ENCODE measurements around the gene DAB1.

The DAB1 gene

DNA sequence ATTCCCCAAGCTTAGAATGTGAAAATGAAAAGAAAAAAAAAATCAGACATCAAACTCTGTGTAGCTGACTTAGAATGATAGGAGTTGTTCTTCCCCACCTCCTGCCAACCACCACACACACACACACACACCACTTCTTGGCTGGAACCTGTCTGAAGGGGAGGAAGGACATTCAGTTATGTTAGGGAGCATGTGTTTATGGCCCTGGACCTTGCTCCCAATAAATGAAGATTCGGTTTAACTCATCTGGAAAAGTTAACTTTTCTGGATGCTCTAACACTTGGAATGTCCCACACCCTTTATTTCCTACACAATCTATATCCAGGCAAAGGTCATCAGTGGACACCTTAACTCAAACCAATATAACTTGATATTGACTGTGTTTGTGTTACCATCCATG is 112.4 kb downstream of the DAB1 start:
- no peak overlapping the region for H3K4me3 ChIP-seq (ENCODE audit: insufficient read depth, low read length, poor library complexity, severe bottlenecking)
- TF ChIP-seq CTCF (IDR thresholded peaks at IDR 0.05; ENCODE audit: insufficient read depth, low read length, poor library complexity, severe bottlenecking) = no peak
- no peak for TF ChIP-seq EZH2phosphoT487 (conservative IDR thresholded peaks at IDR 0.05; ENCODE audit: low read length)
- no peaks in the 10 kb centered on the region for H3K9me2 ChIP-seq (replicated peaks; ENCODE audit: insufficient read depth, low read length)
- no peaks in the 10 kb centered on the region for H3K9me3 ChIP-seq (ENCODE audit: insufficient read depth, low read length)
- no peak overlapping the region for H2AFZ ChIP-seq (ENCODE audit: low read depth, low read length, severe bottlenecking)
- no peak overlapping the region for H3K9ac ChIP-seq (ENCODE audit: low read length)
- no peaks in the 10 kb centered on the region for H3F3A ChIP-seq (ENCODE audit: insufficient read depth)
- H4K20me1 ChIP-seq (ENCODE audit: low read depth, low read length) = no peaks in the 10 kb centered on the region
- H3K4me2 ChIP-seq (ENCODE audit: low read depth, low read length, poor library complexity, severe bottlenecking) = no peak overlapping the region
- H3K27ac ChIP-seq (ENCODE audit: low read depth, low read length) = no peak overlapping the region
- no peaks in the 10 kb centered on the region for H3K36me3 ChIP-seq (ENCODE audit: low read length)
- no peaks in the 10 kb centered on the region for H3K79me2 ChIP-seq (ENCODE audit: insufficient read depth, low read length)
- H3K27me3 ChIP-seq (ENCODE audit: low read length) = no peaks in the 10 kb centered on the region

- TF ChIP-seq EZH2phosphoT487 (conservative IDR thresholded peaks at IDR 0.05; ENCODE audit: low read length) (no peak), CTCF (IDR thresholded peaks at IDR 0.05; ENCODE audit: insufficient read depth, low read length, poor library complexity, severe bottlenecking) (no peak)
These were observed 112.9 kb downstream of the DAB1 start for GRCh38 chr1:57311006-57311405.

DNA sequence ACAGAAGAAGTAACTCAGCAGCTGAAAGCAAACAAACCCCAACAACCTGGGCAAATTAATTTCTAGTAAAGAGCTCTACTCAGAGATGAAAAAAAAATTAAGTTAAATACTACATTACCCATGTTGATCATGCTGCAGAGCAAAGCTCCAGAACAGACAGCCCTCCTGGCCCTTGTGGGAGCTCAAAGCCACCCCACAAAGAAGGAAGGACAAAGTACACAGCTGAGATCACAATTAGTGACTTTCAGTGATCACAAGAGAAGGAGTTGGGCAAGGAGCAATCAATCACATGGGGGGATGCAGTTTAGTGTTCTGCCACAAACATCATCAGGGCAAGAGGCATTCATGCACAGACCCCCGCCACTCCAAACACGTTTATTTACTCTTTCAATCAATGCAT is 114.2 kb downstream of the DAB1 start:
- H3K27ac ChIP-seq (ENCODE audit: low read depth, low read length) = no peak overlapping the region
- TF ChIP-seq EZH2phosphoT487 (conservative IDR thresholded peaks at IDR 0.05; ENCODE audit: low read length) = no peak
- no peak for TF ChIP-seq CTCF (IDR thresholded peaks at IDR 0.05; ENCODE audit: insufficient read depth, low read length, poor library complexity, severe bottlenecking)
- H3K27me3 ChIP-seq (ENCODE audit: low read length) = no peaks in the 10 kb centered on the region
- H4K20me1 ChIP-seq (ENCODE audit: low read depth, low read length) = no peaks in the 10 kb centered on the region
- H3K9me2 ChIP-seq (replicated peaks; ENCODE audit: insufficient read depth, low read length) = no peaks in the 10 kb centered on the region
- H3K9me3 ChIP-seq (ENCODE audit: insufficient read depth, low read length) = no peaks in the 10 kb centered on the region
- H3K79me2 ChIP-seq (ENCODE audit: insufficient read depth, low read length) = no peaks in the 10 kb centered on the region
- no peak overlapping the region for H3K9ac ChIP-seq (ENCODE audit: low read length)
- H3K4me3 ChIP-seq (ENCODE audit: insufficient read depth, low read length, poor library complexity, severe bottlenecking) = no peak overlapping the region
- H3K36me3 ChIP-seq (ENCODE audit: low read length) = no peaks in the 10 kb centered on the region
- H3K4me2 ChIP-seq (ENCODE audit: low read depth, low read length, poor library complexity, severe bottlenecking) = no peak overlapping the region
- H2AFZ ChIP-seq (ENCODE audit: low read depth, low read length, severe bottlenecking) = no peak overlapping the region
- H3F3A ChIP-seq (ENCODE audit: insufficient read depth) = no peaks in the 10 kb centered on the region

More at GRCh38 chr1:57311006-57311405, 112.9 kb downstream of the DAB1 start:
- Histone ChIP-seq H3K9ac (ENCODE audit: low read length) (no peak overlapping the region), H3K27me3 (ENCODE audit: low read length) (no peaks in the 10 kb centered on the region), H2AFZ (ENCODE audit: low read depth, low read length, severe bottlenecking) (no peak overlapping the region), H4K20me1 (ENCODE audit: low read depth, low read length) (no peaks in the 10 kb centered on the region), H3F3A (ENCODE audit: insufficient read depth) (no peaks in the 10 kb centered on the region), H3K4me2 (ENCODE audit: low read depth, low read length, poor library complexity, severe bottlenecking) (no peak overlapping the region), H3K27ac (ENCODE audit: low read depth, low read length) (no peak overlapping the region), H3K9me2 (replicated peaks; ENCODE audit: insufficient read depth, low read length) (no peaks in the 10 kb centered on the region), H3K9me3 (ENCODE audit: insufficient read depth, low read length) (no peaks in the 10 kb centered on the region), H3K36me3 (ENCODE audit: low read length) (no peaks in the 10 kb centered on the region), H3K79me2 (ENCODE audit: insufficient read depth, low read length) (no peaks in the 10 kb centered on the region), H3K4me3 (ENCODE audit: insufficient read depth, low read length, poor library complexity, severe bottlenecking) (no peak overlapping the region)
